OCI-LY7 (cell line): ENCODE data around the gene SMARCB1. TPM values are rescaled to one million over a fixed set of nuclear protein-coding genes. Genes with fewer than 3 reads are reported as not detected.

Experiments
- BruUV-seq: library from RNA; stranded (reverse); fragments of 400-500 nt; replicated peaks from 2 replicates; lab custom pipeline; 2021; lab: Mats Ljungman, UMichigan
- CTCF ChIA-PET: fragments of 300-600 bp; sonication (Branson Sonifier 250); formaldehyde crosslinking; loops from one replicate; lab custom pipeline; 2022; ENCODE audit warnings: antibody characterized with exemption; ENCODE audit not compliant: unreplicated experiment; lab: Charles Lee
- POLR2A ChIA-PET: fragments of 300-600 bp; sonication (Branson Sonifier 250); formaldehyde crosslinking; loops from one replicate; lab custom pipeline; 2022; ENCODE audit warnings: antibody characterized with exemption; lab: Charles Lee
- DNase-seq: peaks from one replicate; pipeline ENCODE4 v3.0.0-alpha.2; 2015; ENCODE audit warnings: low spot score
- H2AFZ ChIP-seq: fragments of 200-600 bp; sonication (generic), shearing (Covaris generic); 2 replicates; pipeline ENCODE4 v1.6.1; 2014; ENCODE audit warnings: mild to moderate bottlenecking, antibody characterized with exemption, low read length, moderate library complexity
- H3K27ac ChIP-seq: fragments of 200-600 bp; sonication (generic); 2 replicates; pipeline ENCODE4 v1.5.1; 2014; ENCODE audit warnings: mixed run types, low read depth, mild to moderate bottlenecking, moderate library complexity, low read length, inconsistent platforms; ENCODE audit not compliant: poor library complexity, severe bottlenecking
- H3K36me3 ChIP-seq: fragments of 200-600 bp; sonication (generic); 2 replicates; pipeline ENCODE4 v1.6.1; 2014; ENCODE audit warnings: mild to moderate bottlenecking, antibody characterized with exemption, low read length, moderate library complexity, mixed read lengths; ENCODE audit not compliant: insufficient read depth
- H3K4me1 ChIP-seq: fragments of 200-600 bp; sonication (generic); 2 replicates; pipeline ENCODE4 v1.5.1; 2014; ENCODE audit warnings: mild to moderate bottlenecking, low read length; ENCODE audit not compliant: insufficient read depth, poor library complexity, severe bottlenecking
- H3K4me2 ChIP-seq: fragments of 200-600 bp; sonication (generic); 2 replicates; pipeline ENCODE4 v1.6.1; 2014; ENCODE audit warnings: mild to moderate bottlenecking, low read length
- H3K4me3 ChIP-seq: fragments of 200-600 bp; sonication (generic); 2 replicates; pipeline ENCODE4 v1.5.1; 2014; ENCODE audit warnings: mild to moderate bottlenecking, low read depth, low read length; ENCODE audit not compliant: poor library complexity, severe bottlenecking
- H3K79me2 ChIP-seq: fragments of 200-600 bp; sonication (generic); 2 replicates; pipeline ENCODE4 v1.6.1; 2016; ENCODE audit warnings: low read depth, mild to moderate bottlenecking, low read length, moderate library complexity, mixed read lengths; ENCODE audit not compliant: insufficient read depth
- H3K9me2 ChIP-seq: fragments of 200-600 bp; sonication (generic); 2 replicates; pipeline ENCODE4 v1.6.1; 2016; ENCODE audit warnings: mild to moderate bottlenecking, low read length, mixed read lengths; ENCODE audit not compliant: insufficient read depth
- H3K9me3 ChIP-seq: fragments of 200-600 bp; sonication (generic); 2 replicates; pipeline ENCODE4 v1.6.1; 2014; ENCODE audit warnings: mild to moderate bottlenecking, mixed run types, low read length, mixed read lengths
- H4K20me1 ChIP-seq: fragments of 200-600 bp; sonication (generic); 2 replicates; pipeline ENCODE4 v1.6.1; 2014; ENCODE audit warnings: mild to moderate bottlenecking, antibody characterized with exemption, low read length, moderate library complexity, mixed read lengths; ENCODE audit not compliant: insufficient read depth
- EZH2phosphoT487 ChIP-seq: fragments of 200-600 bp; sonication (generic); IDR thresholded peaks from 2 replicates; pipeline ENCODE4 v1.6.1; 2018; ENCODE audit warnings: low read depth, borderline replicate concordance, mild to moderate bottlenecking, mixed run types, antibody characterized with exemption, low read length, moderate library complexity, mixed read lengths
- intact Hi-C: fragments of 100-400 bp; cut with micrococcal nuclease; formaldehyde crosslinking; loops from one replicate; pipeline ENCODE4 v1.10.0; 2022; ENCODE audit not compliant: unreplicated experiment
- total RNA-seq, 2 experiments: library from RNA; depleted of rRNA in 1 of 2; stranded (reverse); fragments of >200 nt in 1 of 2; shearing (Covaris generic) in 1 of 2; gene quantifications; 2 replicates each; pipeline ENCODE4 v1.2.3, GENCODE V29; 2014 to 2022
- TF ChIP-seq, protein P1 (sequence below): fragments of 200-600 bp; sonication (generic); conservative IDR thresholded peaks from 2 replicates; pipeline ENCODE4 v1.5.1; 2014; ENCODE audit warnings: mild to moderate bottlenecking, antibody characterized with exemption, low read length, moderate library complexity, mixed read lengths

Gene SMARCB1
- total RNA-seq, 2 experiments from 2014 or later, result 252 to 265 TPM

DNA sequence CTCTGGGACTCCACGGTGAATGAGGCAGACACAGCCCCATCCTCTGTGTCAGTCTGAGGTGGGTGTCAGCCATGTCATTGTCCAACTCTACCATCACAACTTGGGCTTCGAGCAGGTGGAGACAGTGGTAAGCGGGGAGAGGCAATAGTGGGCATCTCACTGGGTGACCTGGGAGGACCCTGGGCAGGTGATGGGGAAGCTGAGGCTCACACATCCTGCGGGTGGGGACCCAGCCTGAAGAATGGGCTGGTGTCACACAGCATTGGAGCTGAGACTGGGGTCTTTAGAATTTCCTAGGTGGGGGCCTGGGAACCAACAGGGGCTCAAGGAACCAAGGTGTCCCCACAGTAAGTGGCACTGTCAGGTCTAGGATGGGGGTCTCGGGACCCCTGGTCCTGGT is 7.0 kb upstream of the SMARCB1 start:
- no TSS peak for BruUV-seq
- CTCF ChIA-PET, result no interaction called here

DNA sequence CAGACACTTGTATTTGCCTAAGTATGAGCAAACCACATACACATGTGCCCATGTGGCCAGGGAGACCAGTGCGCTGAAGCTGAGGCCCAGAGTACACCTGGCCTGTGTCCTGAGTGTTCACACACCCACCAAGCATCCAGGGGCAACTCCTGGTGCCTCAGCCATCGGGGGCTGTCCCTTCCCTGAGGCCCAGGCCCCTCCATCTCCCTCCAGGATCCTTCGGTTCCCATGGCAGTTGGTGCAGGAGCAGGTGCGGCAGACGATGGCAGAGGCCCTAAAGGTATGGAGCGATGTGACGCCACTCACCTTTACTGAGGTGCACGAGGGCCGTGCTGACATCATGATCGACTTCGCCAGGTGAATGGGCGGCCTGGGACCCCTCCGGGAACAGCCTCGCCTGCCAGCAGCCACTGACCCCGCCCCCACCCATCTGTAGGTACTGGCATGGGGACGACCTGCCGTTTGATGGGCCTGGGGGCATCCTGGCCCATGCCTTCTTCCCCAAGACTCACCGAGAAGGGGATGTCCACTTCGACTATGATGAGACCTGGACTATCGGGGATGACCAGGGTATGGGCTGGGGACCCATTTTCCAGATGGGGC is 6.5 kb upstream of the SMARCB1 start:
- Histone ChIP-seq H4K20me1 (no peaks in the 10 kb centered on the region), H3K27ac (no peak overlapping the region), H3K9me3 (no peaks in the 10 kb centered on the region), H3K4me3 (no peak overlapping the region), H3K4me1 (peaks cover 11% of the 10 kb centered on the region), H3K36me3 (no peaks in the 10 kb centered on the region), H3K4me2 (no peak overlapping the region), H3K79me2 (no peaks in the 10 kb centered on the region), H2AFZ (no peak overlapping the region), H3K9me2 (no peaks in the 10 kb centered on the region)
- TF ChIP-seq, protein P1, sequence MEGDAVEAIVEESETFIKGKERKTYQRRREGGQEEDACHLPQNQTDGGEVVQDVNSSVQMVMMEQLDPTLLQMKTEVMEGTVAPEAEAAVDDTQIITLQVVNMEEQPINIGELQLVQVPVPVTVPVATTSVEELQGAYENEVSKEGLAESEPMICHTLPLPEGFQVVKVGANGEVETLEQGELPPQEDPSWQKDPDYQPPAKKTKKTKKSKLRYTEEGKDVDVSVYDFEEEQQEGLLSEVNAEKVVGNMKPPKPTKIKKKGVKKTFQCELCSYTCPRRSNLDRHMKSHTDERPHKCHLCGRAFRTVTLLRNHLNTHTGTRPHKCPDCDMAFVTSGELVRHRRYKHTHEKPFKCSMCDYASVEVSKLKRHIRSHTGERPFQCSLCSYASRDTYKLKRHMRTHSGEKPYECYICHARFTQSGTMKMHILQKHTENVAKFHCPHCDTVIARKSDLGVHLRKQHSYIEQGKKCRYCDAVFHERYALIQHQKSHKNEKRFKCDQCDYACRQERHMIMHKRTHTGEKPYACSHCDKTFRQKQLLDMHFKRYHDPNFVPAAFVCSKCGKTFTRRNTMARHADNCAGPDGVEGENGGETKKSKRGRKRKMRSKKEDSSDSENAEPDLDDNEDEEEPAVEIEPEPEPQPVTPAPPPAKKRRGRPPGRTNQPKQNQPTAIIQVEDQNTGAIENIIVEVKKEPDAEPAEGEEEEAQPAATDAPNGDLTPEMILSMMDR, result no peak
- TF ChIP-seq EZH2phosphoT487, result no peak
- intact Hi-C loops, result no loop called here
- ChIA-PET POLR2A (no interaction called here), CTCF (no interaction called here)
- BruUV-seq, result no TSS peak
- DNase-seq, result no peak

More for the DNA sequence above, 7.0 kb upstream of the SMARCB1 start:
- intact Hi-C loops, result no loop called here
- H3K4me3 ChIP-seq, result no peak overlapping the region
- POLR2A ChIA-PET, result no interaction called here
- no peak for DNase-seq
- H3K9me3 ChIP-seq, result no peaks in the 10 kb centered on the region
- no peak overlapping the region for H3K4me2 ChIP-seq
- H3K27ac ChIP-seq, result no peak overlapping the region
- H3K79me2 ChIP-seq, result no peaks in the 10 kb centered on the region
- no peaks in the 10 kb centered on the region for H3K36me3 ChIP-seq
- no peak for TF ChIP-seq EZH2phosphoT487
- TF ChIP-seq, protein P1, result no peak
- H4K20me1 ChIP-seq, result no peaks in the 10 kb centered on the region
- H3K4me1 ChIP-seq, result peaks cover 11% of the 10 kb centered on the region
- H3K9me2 ChIP-seq, result no peaks in the 10 kb centered on the region
- H2AFZ ChIP-seq, result no peak overlapping the region

DNA sequence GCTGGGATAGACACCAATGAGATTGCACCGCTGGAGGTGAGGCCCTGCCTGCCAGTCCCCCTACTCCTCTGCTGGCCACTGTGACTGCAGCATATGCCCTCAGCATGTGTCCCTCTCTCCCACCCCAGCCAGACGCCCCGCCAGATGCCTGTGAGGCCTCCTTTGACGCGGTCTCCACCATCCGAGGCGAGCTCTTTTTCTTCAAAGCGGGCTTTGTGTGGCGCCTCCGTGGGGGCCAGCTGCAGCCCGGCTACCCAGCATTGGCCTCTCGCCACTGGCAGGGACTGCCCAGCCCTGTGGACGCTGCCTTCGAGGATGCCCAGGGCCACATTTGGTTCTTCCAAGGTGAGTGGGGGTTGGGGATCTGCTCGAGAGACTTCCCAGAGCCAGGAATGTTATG is 5.7 kb upstream of the SMARCB1 start:
- no peaks in the 10 kb centered on the region for H3K9me3 ChIP-seq
- H3K4me3 ChIP-seq, result no peak overlapping the region
- no peak overlapping the region for H3K4me2 ChIP-seq
- H3K79me2 ChIP-seq, result no peaks in the 10 kb centered on the region
- H2AFZ ChIP-seq, result no peak overlapping the region
- no peaks in the 10 kb centered on the region for H4K20me1 ChIP-seq
- H3K27ac ChIP-seq, result no peak overlapping the region
- peaks cover 12% of the 10 kb centered on the region for H3K4me1 ChIP-seq
- DNase-seq, result no peak
- intact Hi-C loops, result no loop called here
- BruUV-seq, result no TSS peak
- H3K36me3 ChIP-seq, result no peaks in the 10 kb centered on the region
- ChIA-PET POLR2A (no interaction called here), CTCF (no interaction called here)
- no peak for TF ChIP-seq EZH2phosphoT487
- TF ChIP-seq, protein P1, result no peak
- H3K9me2 ChIP-seq, result no peaks in the 10 kb centered on the region
